Measurements from ENCODE around the gene ZNF385B.

- TF ChIP-seq POLR2AphosphoS5 (IDR thresholded peaks at IDR 0.05; ENCODE audit: low read depth), result no peak
- no peak for TF ChIP-seq CTCF (IDR thresholded peaks at IDR 0.05; ENCODE audit: insufficient read depth, low read length)
- TF ChIP-seq SPI1 (IDR thresholded peaks at IDR 0.05; ENCODE audit: borderline replicate concordance, low read depth), result no peak
Measured at GRCh38 chr2:179650420-179650819, 211.0 kb downstream of the ZNF385B start.
